Mucosa of descending colon (tissue), 3 donors: Measurements from ENCODE around the gene ZNF184. TPM values are rescaled to one million over a fixed set of nuclear protein-coding genes. Genes with fewer than 3 reads are reported as not detected.

Experiments
- ATAC-seq: fragments of 200-7000 bp; cut with Tn5 transposase; one replicate; pipeline ENCODE4 v1.9.1; 2020; ENCODE audit warnings: mild to moderate bottlenecking, moderate library complexity
- DNase-seq, 3 donors: peaks; one replicate each; pipeline ENCODE4 v3.0.0-alpha.2; 2020
- H3K36me3 ChIP-seq: fragments of 200-600 bp; one replicate; pipeline ENCODE4 v1.8.0; 2021; ENCODE audit warnings: low read depth, mild to moderate bottlenecking
- H3K4me1 ChIP-seq: fragments of 200-600 bp; one replicate; pipeline ENCODE4 v1.8.0; 2021; ENCODE audit warnings: low read depth, mild to moderate bottlenecking
- H3K4me3 ChIP-seq: fragments of 200-600 bp; one replicate; pipeline ENCODE4 v1.8.0; 2021; ENCODE audit warnings: mild to moderate bottlenecking
- H3K9me3 ChIP-seq: fragments of 200-600 bp; one replicate; pipeline ENCODE4 v1.8.0; 2021; ENCODE audit warnings: mild to moderate bottlenecking
- CTCF ChIP-seq: fragments of 200-600 bp; IDR thresholded peaks from one replicate; pipeline ENCODE4 v1.8.0; 2022; ENCODE audit warnings: antibody characterized with exemption, mild to moderate bottlenecking
- intact Hi-C, 2 donors: fragments of 100-400 bp; cut with DNase I in 1 of 2; cut with micrococcal nuclease in 1 of 2; formaldehyde crosslinking; loops; one replicate each; pipeline versions ENCODE4 v1.11.0 to v1.11.1; 2022; cut with DNase I, micrococcal nuclease
- total RNA-seq, 3 donors: library from RNA; stranded (reverse); fragmentation: NEBNext Ultra II Directional in 2 of 3; extraction: Animal tissue kit (Norgen Biotek cat#: 25700) in 2 of 3; gene quantifications; one replicate each; pipeline versions ENCODE4 v1.2.1 to v1.2.4, GENCODE V29; 2021 to 2023
- donor health status: DM: no; HTN: no; CAD: no; lungs with moderate emphysema.
- donor health status: DM: no; HTN: no; CAD: no.
- donor health status: DM: no; HTN: yes; CAD: no.

Gene ZNF184
- total RNA-seq, 3 donors from 2014 or later = 6.0 to 7.0 (median 6.2) TPM

GRCh38 chr6:27448456-27448855 is 24.4 kb downstream of the ZNF184 start:
- Histone ChIP-seq H3K36me3 (peaks cover 11% of the 10 kb centered on the region), H3K9me3 (peaks cover 78% of the 10 kb centered on the region), H3K4me3 (no peak overlapping the region), H3K4me1 (no peaks in the 10 kb centered on the region)
- TF ChIP-seq CTCF = no peak
- ATAC-seq (no peak), DNase-seq (no peak)
- intact Hi-C loops = no loop called here

- ATAC-seq = no peak
Observed at GRCh38 chr6:27442932-27443331, 30.0 kb downstream of the ZNF184 start.

GRCh38 chr6:27441001-27441400 is 31.9 kb downstream of the ZNF184 start:
- ATAC-seq = no peak
- Histone ChIP-seq H3K4me3 (no peak overlapping the region), H3K9me3 (peaks cover 21% of the 10 kb centered on the region), H3K36me3 (no peaks in the 10 kb centered on the region), H3K4me1 (no peaks in the 10 kb centered on the region)
- intact Hi-C loops = no loop called here
- no peak for TF ChIP-seq CTCF
- DNase-seq = no peak

More at GRCh38 chr6:27442932-27443331, 30.0 kb downstream of the ZNF184 start:
- Histone ChIP-seq H3K9me3 (peaks cover 35% of the 10 kb centered on the region), H3K4me3 (no peak overlapping the region), H3K4me1 (no peaks in the 10 kb centered on the region), H3K36me3 (no peaks in the 10 kb centered on the region)
- intact Hi-C loops = no loop called here
- TF ChIP-seq CTCF = no peak
- no peak for DNase-seq

- no peak for DNase-seq
- no peak for TF ChIP-seq CTCF
- Histone ChIP-seq H3K36me3 (no peaks in the 10 kb centered on the region), H3K9me3 (peaks cover 12% of the 10 kb centered on the region), H3K4me3 (no peak overlapping the region), H3K4me1 (no peaks in the 10 kb centered on the region)
- intact Hi-C loops = no loop called here
- no peak for ATAC-seq
Observed at GRCh38 chr6:27439371-27439770, 33.5 kb downstream of the ZNF184 start.

- intact Hi-C loops = no loop called here
- ATAC-seq (no peak), DNase-seq (no peak)
- H3K4me1 ChIP-seq = no peaks in the 10 kb centered on the region
- no peak overlapping the region for H3K4me3 ChIP-seq
- H3K9me3 ChIP-seq = no peaks in the 10 kb centered on the region
- TF ChIP-seq CTCF = no peak
- H3K36me3 ChIP-seq = no peaks in the 10 kb centered on the region
Observed at GRCh38 chr6:27433714-27434113, 39.2 kb downstream of the ZNF184 start.

GRCh38 chr6:27428966-27429365 is 43.9 kb downstream of the ZNF184 start:
- H3K36me3 ChIP-seq = no peaks in the 10 kb centered on the region
- ATAC-seq = no peak
- H3K4me3 ChIP-seq = no peak overlapping the region
- intact Hi-C loops = no loop called here
- no peak for TF ChIP-seq CTCF
- no peaks in the 10 kb centered on the region for H3K4me1 ChIP-seq
- no peak for DNase-seq
- no peaks in the 10 kb centered on the region for H3K9me3 ChIP-seq
